NOMO-1 (cell line): ENCODE measurements around the gene PYM1.
"Not testable (repeated sequence)": the region's sequence is repeated elsewhere in the genome, so short reads cannot be mapped to it uniquely, and the experiment has no call there.

Experiments
- DNase-seq, 2 experiments: peaks; one replicate each; lab custom pipeline; 2025; ENCODE audit not compliant: unreplicated experiment in 2 of 2; lab: John Stamatoyannopoulos, UW

PYM1 gene

DNA sequence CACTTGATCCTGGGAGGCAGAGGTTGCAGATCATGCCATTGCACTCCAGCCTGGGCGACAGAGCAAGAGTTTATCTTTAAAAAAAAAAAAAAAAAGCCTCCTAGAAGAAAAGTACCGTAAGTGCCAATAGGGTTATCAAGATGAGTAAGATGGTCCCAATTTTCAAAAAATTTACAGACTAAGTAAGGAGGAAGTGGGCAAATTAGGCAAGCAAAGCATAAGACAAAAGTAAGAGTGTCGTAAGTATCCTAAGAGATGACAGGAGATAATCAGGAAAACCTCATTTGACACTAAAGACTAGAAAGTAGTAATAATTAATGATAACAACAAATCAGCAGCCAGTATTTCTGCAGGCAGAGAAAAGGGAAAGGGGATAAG is 12.2 kb downstream of the PYM1 start:
- peak; percentile 5 to 81 for DNase-seq

- no peak for DNase-seq
These were observed 14.8 kb downstream of the PYM1 start for GRCh38 chr12:55912908-55913307.

DNA sequence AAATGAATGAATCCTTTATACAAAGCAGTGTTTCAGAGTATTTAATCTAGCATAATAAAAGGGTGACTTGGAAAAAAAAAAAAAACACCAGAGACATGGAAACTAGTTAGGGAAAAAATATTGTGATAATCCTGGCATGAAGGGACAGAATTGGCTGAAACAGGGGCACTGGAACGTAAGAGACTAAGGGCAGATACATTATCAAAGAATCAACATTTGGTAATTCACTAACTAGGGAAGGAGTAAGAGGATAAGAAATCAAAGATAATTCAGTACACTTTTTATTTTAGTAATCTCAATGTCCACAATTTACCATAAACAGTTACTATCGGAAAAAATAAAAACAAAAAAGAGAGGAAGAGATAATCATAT is 18.2 kb downstream of the PYM1 start:
- DNase-seq = no peak

DNA sequence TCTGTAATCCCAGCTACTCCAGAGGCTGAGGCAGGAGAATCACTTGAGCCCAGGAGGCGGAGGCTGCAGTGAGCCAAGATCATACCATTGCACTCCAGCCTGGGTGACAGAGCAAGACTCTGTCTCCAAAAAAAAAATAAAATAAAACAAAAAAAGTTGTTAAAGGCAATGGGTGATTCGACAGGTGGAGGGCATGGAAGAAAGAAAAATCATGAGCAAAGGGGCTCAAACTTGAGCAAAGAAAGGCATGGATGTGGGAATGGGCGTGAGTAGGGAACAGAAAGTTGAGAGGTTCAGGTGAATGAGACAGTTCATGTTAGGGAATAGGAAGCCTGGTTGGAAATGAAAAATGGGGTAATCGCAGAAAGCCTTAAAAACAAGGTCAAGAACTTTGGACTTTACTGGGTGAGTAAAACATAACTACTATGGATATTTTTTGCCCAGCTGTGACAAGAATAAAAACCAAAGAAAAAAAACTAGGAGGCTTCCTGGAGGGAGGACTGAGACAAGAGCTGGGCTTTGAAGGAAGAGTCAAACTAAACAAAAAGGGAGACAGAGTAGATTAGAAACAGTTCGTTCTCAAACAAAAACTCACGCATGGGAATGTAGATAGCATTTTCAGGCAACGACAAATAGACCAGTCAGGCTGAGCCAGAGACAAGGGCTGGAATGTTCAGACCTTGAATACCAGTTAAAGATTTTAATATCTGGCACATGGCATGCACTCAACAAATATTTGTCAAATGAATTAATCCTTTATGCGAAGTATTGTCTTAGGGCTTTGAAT is 18.8 kb downstream of the PYM1 start:
- DNase-seq = no peak

DNA sequence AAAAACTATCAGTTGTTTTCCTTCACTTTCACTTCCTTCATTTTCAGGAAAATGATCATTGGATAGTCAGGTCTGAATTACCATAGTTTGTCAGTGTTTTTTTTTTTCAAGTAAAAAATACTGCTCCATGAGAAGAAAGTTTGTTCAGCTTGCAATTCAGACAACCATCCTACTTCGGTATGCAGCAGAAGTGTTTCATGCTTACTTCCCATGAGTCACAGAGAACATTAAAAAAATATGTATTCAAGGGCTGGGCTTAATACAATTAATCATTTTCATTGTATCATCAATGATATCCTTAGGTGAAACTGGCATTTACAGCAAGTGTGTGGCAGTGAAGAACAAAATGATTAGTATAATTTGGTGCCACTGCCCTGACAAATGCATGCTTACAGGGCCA is 21.6 kb downstream of the PYM1 start:
- peak in 1 of 2 experiments; percentile 30 for DNase-seq

GRCh38 chr12:55901881-55902490 is 25.7 kb downstream of the PYM1 start:
- DNase-seq = no peak

DNA sequence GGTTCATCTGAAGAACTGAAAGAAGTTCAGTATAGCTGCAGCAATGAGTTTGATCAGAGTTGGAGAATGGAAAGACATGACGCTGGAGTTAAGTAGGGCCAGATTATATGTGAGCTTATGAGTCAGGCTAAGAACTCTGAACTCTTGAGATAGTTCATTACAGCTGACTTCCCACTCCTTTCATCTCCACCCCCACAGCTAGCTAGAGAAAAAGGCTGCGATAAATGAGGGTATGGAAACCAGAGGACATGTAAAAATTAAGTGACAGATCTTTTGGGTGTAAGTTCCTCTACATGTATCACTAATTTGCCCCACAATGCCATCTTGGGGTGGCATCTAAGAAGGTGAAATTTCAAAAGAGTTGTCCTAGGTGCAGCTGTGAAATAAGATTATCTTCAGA is 28.6 kb downstream of the PYM1 start:
- DNase-seq = no peak

GRCh38 chr12:55893723-55894122 is 34.0 kb downstream of the PYM1 start:
- DNase-seq = no peak

DNA sequence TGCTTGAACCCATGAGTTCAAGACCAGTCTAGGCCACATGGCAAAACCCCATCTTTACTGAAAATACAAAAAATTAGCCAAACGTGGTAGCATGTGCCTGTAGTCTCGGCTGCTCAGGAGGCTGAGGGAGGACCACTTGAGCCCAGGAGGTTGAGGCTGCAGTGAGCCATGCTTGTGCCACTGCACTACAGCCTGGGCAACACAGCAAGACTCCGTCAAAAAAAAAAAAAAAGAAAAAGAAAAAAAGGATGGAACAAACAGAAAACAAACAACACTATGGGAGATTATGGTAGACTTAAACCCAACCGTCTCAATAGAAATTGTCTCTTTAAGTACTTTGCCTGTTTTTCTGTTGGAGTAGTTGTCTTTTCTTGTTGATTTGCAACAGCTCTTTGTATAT is 36.4 kb downstream of the PYM1 start:
- no peak for DNase-seq

GRCh38 chr12:55885113-55885512 is 42.6 kb downstream of the PYM1 start:
- DNase-seq = no peak

- no peak for DNase-seq
These were observed 49.9 kb downstream of the PYM1 start for GRCh38 chr12:55877824-55878223.

DNA sequence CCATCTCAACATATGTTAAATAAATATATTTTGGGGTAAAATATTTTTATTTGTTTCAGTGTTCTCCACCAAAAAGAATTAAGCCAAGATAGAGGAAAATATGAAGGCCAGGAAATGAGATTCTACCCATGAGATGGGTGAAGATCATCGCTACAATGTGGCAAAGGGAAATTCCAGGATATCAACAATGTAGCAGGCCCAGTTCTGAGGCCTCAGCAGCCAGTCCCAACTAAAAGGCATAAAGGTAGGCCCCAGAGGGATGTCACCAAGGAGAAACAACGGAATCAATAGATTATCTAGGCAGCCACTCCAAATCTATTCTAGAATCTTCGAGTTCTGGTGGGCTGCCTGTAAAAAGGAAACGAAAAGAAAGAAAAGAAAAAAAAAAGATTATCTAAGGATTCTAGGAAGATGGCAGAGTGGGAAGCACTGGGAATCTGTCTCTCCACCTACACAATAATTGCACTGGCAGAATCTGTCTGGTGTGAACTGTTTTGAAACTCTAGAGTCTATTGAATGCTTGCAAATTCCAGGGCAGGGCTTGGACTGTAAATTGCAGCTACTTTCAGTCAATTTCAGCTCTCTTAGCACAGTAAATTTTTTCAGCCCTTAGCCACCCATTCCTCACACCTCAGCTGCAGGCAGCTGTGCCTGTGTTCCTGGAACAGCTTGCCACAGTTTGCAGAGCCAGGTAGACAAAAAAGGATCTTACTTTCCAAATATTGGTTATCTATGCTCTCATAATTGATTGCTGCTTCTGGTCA is 51.8 kb downstream of the PYM1 start:
- no peak for DNase-seq

GRCh38 chr12:55874443-55874842 is 53.3 kb downstream of the PYM1 start:
- DNase-seq = no peak

- DNase-seq = not testable (repeated sequence)
These were observed 61.2 kb downstream of the PYM1 start for GRCh38 chr12:55866454-55867004.

DNA sequence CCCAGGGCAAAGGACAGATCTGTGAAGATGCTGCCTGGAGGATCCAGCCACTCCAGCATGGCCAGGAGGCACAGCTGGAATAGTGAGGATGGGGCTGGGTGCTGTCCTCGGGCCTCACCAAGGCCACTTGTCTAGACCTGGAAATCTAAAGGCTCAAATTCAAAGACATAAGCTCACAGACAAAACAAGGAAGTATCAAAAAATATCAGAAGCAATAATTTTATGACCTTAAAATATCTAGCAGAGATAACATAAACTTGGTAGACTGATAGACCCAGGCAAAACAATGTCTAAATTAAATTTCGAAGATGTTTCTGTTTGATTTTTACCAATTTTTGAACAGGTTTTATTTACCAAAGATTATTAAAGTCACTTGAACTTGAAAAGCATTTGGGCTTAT is 62.4 kb downstream of the PYM1 start:
- no peak for DNase-seq

GRCh38 chr12:55862931-55863330 is 64.8 kb downstream of the PYM1 start:
- DNase-seq = not testable (repeated sequence)

DNA sequence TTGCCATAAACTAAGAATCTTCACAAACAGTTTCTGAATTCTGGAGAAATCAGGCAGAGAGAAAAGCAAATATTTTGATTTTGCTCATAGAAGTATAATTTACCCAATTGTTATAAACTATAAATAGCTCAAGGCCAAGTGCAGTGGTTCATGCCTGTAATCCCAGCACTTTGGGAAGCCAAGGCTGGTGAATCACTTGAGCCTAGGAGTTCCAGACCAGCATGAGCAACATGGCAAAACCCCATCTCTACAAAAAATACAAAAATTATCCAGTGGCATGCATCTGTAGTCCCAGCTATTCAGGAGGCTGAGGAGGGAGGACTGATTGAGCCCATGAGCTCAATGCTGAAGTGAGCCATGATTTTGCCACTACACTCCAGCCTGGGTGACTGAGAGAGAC is 65.4 kb downstream of the PYM1 start:
- DNase-seq = no peak

GRCh38 chr12:55861871-55862270 is 65.8 kb downstream of the PYM1 start:
- DNase-seq = no peak

DNA sequence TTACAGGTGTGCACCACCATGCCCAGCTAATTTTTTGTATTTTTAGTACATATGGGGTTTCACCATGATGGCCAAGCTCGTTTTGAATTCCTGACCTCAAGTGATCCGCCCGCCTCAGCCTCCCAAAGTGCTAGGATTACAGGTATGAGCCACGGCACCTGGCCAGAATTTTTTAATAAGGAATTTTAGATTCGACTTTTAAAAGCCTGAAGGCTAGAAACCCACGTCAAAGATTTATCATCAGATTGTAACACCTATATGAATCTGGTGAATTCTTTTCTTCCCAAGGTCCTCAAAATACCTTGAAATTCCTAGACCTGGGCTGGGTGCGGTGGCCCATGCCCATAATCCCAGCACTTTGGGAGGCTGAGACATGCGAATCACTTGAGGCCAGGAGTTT is 66.3 kb downstream of the PYM1 start:
- no peak for DNase-seq

DNA sequence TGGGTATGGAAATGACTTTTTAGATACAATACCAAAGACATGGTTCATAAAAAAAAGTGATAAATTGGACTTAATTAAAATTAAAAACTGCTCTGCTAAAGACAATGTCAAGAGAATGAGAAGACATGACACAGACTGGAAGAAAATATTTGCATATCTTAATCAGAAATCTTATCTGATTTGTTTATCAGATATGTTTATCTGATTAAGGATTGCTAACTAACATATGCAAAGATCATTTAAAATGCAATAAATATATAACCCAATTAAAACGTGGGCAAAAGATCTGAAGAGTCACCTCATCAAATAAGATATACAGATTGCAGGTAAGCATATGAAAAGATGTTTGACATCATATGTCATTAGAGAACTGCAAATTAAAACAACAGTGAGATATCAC is 75.0 kb downstream of the PYM1 start:
- DNase-seq = no peak
